WTC11 (cell line): Measurements from ENCODE around the gene UTP14A. TPM values are rescaled to one million over a fixed set of nuclear protein-coding genes. Genes with fewer than 3 reads are reported as not detected.

Experiments used
- ATAC-seq: fragments of 200-7000 bp; cut with Tn5 transposase; 2 replicates; pipeline ENCODE4 v1.10.0; 2021; ENCODE audit warnings: mild to moderate bottlenecking, moderate library complexity
- CTCF ChIA-PET: fragments of 300-600 bp; sonication (Branson Sonifier 250); formaldehyde crosslinking; loops from one replicate; lab custom pipeline; 2021; ENCODE audit warnings: antibody characterized with exemption; lab: Charles Lee
- POLR2A ChIA-PET: fragments of 350-600 bp; sonication (Branson Sonifier 250); formaldehyde crosslinking; loops from one replicate; lab custom pipeline; 2021; ENCODE audit warnings: antibody characterized with exemption; lab: Charles Lee
- DNase-seq: peaks from one replicate; pipeline ENCODE4 v3.0.0; 2021; ENCODE audit warnings: low spot score
- H3K27ac Mint-ChIP-seq: 2 replicates; pipeline ENCODE4 v1.8.0; 2021; ENCODE audit warnings: mixed read lengths
- H3K27me3 Mint-ChIP-seq: 2 replicates; pipeline ENCODE4 v1.8.0; 2021; ENCODE audit warnings: low read depth, mild to moderate bottlenecking, moderate library complexity, mixed read lengths
- H3K36me3 Mint-ChIP-seq: 2 replicates; pipeline ENCODE4 v1.8.0; 2021; ENCODE audit warnings: mixed read lengths
- H3K4me1 Mint-ChIP-seq: 2 replicates; pipeline ENCODE4 v1.8.0; 2022; ENCODE audit warnings: mixed read lengths
- H3K4me3 Mint-ChIP-seq: 2 replicates; pipeline ENCODE4 v1.8.0; 2021; ENCODE audit warnings: mild to moderate bottlenecking, moderate library complexity, mixed read lengths
- H3K9me3 Mint-ChIP-seq: 2 replicates; pipeline ENCODE4 v1.8.0; 2021; ENCODE audit warnings: mixed read lengths
- ATF1 ChIP-seq: sonication (generic); formaldehyde crosslinking; IDR thresholded peaks from 2 replicates; pipeline ENCODE4 v1.8.1; 2023; ENCODE audit warnings: mild to moderate bottlenecking, moderate library complexity, missing genetic modification reagents
- CREB1 ChIP-seq: sonication (generic); formaldehyde crosslinking; IDR thresholded peaks from 2 replicates; pipeline ENCODE4 v1.8.0; 2023; ENCODE audit warnings: mild to moderate bottlenecking, missing genetic modification reagents
- CREM ChIP-seq: sonication (generic); formaldehyde crosslinking; IDR thresholded peaks from 2 replicates; pipeline ENCODE4 v1.8.1; 2022; ENCODE audit warnings: mild to moderate bottlenecking, missing genetic modification reagents, moderate library complexity
- GABPB1 ChIP-seq: sonication (generic); formaldehyde crosslinking; IDR thresholded peaks from 2 replicates; pipeline ENCODE4 v1.8.1; 2023; ENCODE audit warnings: mild to moderate bottlenecking, missing genetic modification reagents
- GRHL2 ChIP-seq: fragments of 250-450 bp; sonication (Bioruptor Pico); IDR thresholded peaks from 2 replicates; pipeline ENCODE4 v1.8.0; 2022; ENCODE audit warnings: mild to moderate bottlenecking, moderate library complexity; ENCODE audit not compliant: insufficient replicate concordance, severe bottlenecking
- HMGA2 ChIP-seq: fragments of 250-450 bp; sonication (Bioruptor Pico); IDR thresholded peaks from 2 replicates; pipeline ENCODE4 v1.4.0; 2021; ENCODE audit warnings: mild to moderate bottlenecking, moderate library complexity
- IRF2 ChIP-seq: sonication (generic); formaldehyde crosslinking; IDR thresholded peaks from 2 replicates; pipeline ENCODE4 v1.8.0; 2022; ENCODE audit warnings: low read depth, missing genetic modification reagents, borderline replicate concordance
- JUN ChIP-seq: sonication (generic); formaldehyde crosslinking; IDR thresholded peaks from 2 replicates; pipeline ENCODE4 v1.8.0; 2023; ENCODE audit warnings: mild to moderate bottlenecking, missing genetic modification reagents
- KAT7 ChIP-seq: sonication (generic); formaldehyde crosslinking; IDR thresholded peaks from 2 replicates; pipeline ENCODE4 v1.8.1; 2023; ENCODE audit warnings: missing genetic modification reagents, mild to moderate bottlenecking, borderline replicate concordance
- NFATC4 ChIP-seq: fragments of 250-450 bp; sonication (Bioruptor Pico); IDR thresholded peaks from 2 replicates; pipeline ENCODE4 v1.9.0; 2021; ENCODE audit warnings: mild to moderate bottlenecking
- NFE2L1 ChIP-seq: sonication (generic); formaldehyde crosslinking; IDR thresholded peaks from 2 replicates; pipeline ENCODE4 v1.8.1; 2023; ENCODE audit warnings: missing genetic modification reagents
- NR1H2 ChIP-seq: sonication (generic); formaldehyde crosslinking; IDR thresholded peaks from 2 replicates; pipeline ENCODE4 v1.9.0; 2021; ENCODE audit warnings: mild to moderate bottlenecking, moderate library complexity, missing genetic modification reagents
- RORB ChIP-seq: fragments of 250-450 bp; sonication (Bioruptor Pico); IDR thresholded peaks from 2 replicates; pipeline ENCODE4 v1.9.0; 2021; ENCODE audit warnings: mild to moderate bottlenecking
- SP1 ChIP-seq: sonication (generic); formaldehyde crosslinking; conservative IDR thresholded peaks from 2 replicates; pipeline ENCODE4 v1.8.1; 2022; ENCODE audit warnings: missing genetic modification reagents
- TEAD1 ChIP-seq: sonication (generic); formaldehyde crosslinking; IDR thresholded peaks from 2 replicates; pipeline ENCODE4 v1.8.0; 2022; ENCODE audit warnings: mild to moderate bottlenecking, missing genetic modification reagents
- TP53 ChIP-seq: sonication (generic); formaldehyde crosslinking; IDR thresholded peaks from 2 replicates; pipeline ENCODE4 v1.8.1; 2023; ENCODE audit warnings: mild to moderate bottlenecking, missing genetic modification reagents
- ZNF121 ChIP-seq: sonication (generic); formaldehyde crosslinking; IDR thresholded peaks from 2 replicates; pipeline ENCODE4 v1.8.0; 2023; ENCODE audit warnings: missing genetic modification reagents
- ZNF263 ChIP-seq: sonication (generic); formaldehyde crosslinking; IDR thresholded peaks from 2 replicates; pipeline ENCODE4 v1.8.1; 2022; ENCODE audit warnings: low read depth, mild to moderate bottlenecking, moderate library complexity, missing genetic modification reagents
- ZNF416 ChIP-seq: fragments of 250-450 bp; sonication (Bioruptor Pico); IDR thresholded peaks from 2 replicates; pipeline ENCODE4 v1.9.0; 2021; ENCODE audit warnings: mild to moderate bottlenecking, inconsistent platforms
- total RNA-seq: library from RNA; stranded (reverse); gene quantifications from 3 replicates; pipeline ENCODE4 v1.2.3, GENCODE V29; 2021
- TF ChIP-seq, protein P1 (sequence below): sonication (generic); formaldehyde crosslinking; IDR thresholded peaks from 2 replicates; pipeline ENCODE4 v1.8.0; 2022; ENCODE audit warnings: mild to moderate bottlenecking, missing genetic modification reagents
- TF ChIP-seq, protein P2 (sequence below): sonication (generic); formaldehyde crosslinking; IDR thresholded peaks from 2 replicates; pipeline ENCODE4 v1.8.1; 2023; ENCODE audit warnings: mild to moderate bottlenecking, moderate library complexity, missing genetic modification reagents
- TF ChIP-seq, protein P3 (sequence below): fragments of 250-450 bp; sonication (Bioruptor Pico); conservative IDR thresholded peaks from 2 replicates; pipeline ENCODE4 v1.9.0; 2021; ENCODE audit warnings: mild to moderate bottlenecking
- TF ChIP-seq, protein P4 (sequence below): sonication (generic); formaldehyde crosslinking; IDR thresholded peaks from 2 replicates; pipeline ENCODE4 v1.8.1; 2022; ENCODE audit warnings: low read depth, mild to moderate bottlenecking, moderate library complexity, missing genetic modification reagents, borderline replicate concordance

Gene UTP14A
- total RNA-seq, 1 experiment from 2014 or later: 17.4 TPM

DNA sequence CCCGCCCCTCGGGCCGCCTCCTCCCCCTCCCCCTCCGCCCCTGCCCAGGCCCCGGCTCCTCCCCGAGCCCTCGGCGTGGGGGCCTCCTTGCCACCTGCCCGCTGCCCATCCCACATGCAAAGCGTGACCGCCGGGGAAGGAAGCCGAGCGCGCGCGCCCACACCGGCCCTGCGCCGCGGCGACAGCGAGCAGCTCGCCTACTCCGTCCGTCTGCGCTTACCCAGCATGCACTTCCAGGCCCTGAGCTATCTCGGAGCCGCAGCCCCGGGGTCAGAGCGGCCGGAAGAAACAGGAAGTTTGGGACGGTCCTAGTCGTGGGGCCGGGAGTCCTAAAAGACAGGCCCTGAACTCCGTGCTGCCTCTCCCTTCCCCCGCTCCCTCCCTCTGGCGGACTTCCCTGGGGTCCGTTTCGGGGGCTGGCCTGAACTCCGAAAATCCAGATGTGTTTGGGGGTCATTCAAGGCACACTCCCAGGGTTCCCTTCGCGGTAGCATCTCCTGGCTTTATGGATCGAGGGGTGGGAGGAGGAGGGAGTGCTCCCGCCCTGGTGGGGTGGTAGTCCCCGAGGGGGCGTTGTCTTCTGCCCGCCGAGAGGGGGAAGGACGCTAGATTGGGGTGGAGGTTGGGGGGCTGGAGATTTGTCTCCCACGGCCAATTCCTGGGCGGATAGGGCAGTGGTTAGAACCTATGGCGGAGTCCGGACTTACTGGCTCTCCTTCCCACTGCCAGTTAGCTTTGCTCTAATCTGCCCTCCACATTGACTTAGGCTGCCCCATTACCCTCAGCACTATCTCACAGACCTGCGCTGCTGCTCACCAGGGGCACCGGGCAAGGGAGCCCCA is 51.5 kb downstream of the UTP14A start (continued):
- TF ChIP-seq ZNF121 (0 out of 2 replicates have a peak, but pooled peaks have one; percentile 10), ZNF416 (CRISPR knock-in tag) (no peak), HMGA2 (CRISPR knock-in tag) (no peak), GABPB1 (CRISPR knock-in tag) (no peak), TEAD1 (peak; percentile 14), KAT7 (peak; percentile 55; the same call in 1 of the 2 replicates), IRF2 (no peak), ZNF263 (CRISPR knock-in tag) (peak; percentile 79)
- TF ChIP-seq, protein P1, sequence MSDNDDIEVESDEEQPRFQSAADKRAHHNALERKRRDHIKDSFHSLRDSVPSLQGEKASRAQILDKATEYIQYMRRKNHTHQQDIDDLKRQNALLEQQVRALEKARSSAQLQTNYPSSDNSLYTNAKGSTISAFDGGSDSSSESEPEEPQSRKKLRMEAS (CRISPR knock-in tag): peak; percentile 47; the same call in 1 of the 2 replicates
- TF ChIP-seq, protein P2, sequence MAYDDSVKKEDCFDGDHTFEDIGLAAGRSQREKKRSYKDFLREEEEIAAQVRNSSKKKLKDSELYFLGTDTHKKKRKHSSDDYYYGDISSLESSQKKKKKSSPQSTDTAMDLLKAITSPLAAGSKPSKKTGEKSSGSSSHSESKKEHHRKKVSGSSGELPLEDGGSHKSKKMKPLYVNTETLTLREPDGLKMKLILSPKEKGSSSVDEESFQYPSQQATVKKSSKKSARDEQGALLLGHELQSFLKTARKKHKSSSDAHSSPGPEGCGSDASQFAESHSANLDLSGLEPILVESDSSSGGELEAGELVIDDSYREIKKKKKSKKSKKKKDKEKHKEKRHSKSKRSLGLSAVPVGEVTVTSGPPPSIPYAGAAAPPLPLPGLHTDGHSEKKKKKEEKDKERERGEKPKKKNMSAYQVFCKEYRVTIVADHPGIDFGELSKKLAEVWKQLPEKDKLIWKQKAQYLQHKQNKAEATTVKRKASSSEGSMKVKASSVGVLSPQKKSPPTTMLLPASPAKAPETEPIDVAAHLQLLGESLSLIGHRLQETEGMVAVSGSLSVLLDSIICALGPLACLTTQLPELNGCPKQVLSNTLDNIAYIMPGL (CRISPR knock-in tag): peak; percentile 31; the same call in 1 of the 2 replicates

DNA sequence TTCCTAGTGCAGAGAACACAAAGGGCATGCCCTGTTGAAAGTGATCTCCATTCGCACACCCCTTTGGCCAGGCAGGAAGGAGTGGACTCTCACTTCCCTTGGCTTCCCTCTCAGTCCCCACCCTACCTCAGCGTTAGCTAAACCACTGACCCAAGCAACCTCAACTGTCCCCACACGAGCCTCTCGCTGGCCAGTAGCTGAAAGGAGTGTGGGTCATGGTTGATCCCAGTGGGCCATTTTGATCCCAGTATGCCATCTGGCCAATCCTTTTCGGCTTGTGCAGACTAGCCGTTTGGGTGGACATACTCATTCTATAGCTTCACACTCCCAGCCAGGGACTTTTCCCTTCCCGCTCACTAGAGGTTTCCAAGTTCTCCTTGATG is 52.1 kb downstream of the UTP14A start:
- Mint-ChIP-seq H3K4me3 (peak overlapping the region; percentile 66), H3K4me1 (peaks cover 42% of the 10 kb centered on the region), H3K9me3 (no peaks in the 10 kb centered on the region), H3K27ac (no peak overlapping the region), H3K27me3 (peaks cover 95% of the 10 kb centered on the region), H3K36me3 (no peaks in the 10 kb centered on the region)
- ChIA-PET CTCF (interaction anchor here (1.5 to 3.2 kb wide), 4 partner anchors 21 to 103 kb away, joined by 5 to 11 read pairs (median 7); no protein-coding TSS in a partner anchor), POLR2A (interaction anchor here (1.7 kb wide), 1 partner anchor 27 kb away, joined by 5 read pairs; no protein-coding TSS in a partner anchor)
- TF ChIP-seq TP53 (CRISPR knock-in tag) (no peak), CREM (CRISPR knock-in tag) (no peak), NFATC4 (CRISPR knock-in tag) (no peak)
- DNase-seq: no peak
- no peak for ATAC-seq

DNA sequence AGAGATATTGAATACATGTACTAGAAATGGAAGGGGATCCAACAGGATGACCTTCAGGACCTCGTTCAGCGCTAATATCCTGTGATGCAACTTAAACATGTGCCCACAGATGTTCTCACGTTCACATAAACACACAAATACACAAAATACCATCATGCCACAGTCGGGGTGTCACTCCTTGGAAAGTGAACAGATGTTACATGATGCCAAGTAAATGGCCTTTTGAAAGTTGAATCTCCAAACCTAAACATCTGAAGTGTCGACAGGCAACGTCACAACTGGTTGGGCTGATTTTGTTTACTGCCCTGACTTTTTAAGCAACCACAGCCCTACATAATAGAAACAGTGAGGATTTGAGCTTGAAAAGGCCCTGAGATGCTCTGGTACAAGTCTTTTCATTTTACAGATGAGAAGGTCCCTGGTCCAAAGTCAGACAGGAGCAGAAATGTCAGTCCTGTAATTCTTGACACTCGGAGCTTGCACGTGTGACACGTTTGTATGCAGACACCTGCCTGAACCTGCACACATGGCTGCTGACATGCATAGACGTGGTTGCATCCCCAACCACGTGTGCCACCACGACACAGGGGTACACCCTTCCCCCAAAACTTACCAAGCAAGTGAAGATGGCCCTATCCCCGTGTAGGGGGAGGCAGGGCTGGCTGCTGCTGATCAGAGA is 53.0 kb downstream of the UTP14A start:
- no peak for DNase-seq
- peaks cover 92% of the 10 kb centered on the region for H3K27me3 Mint-ChIP-seq
- no peak for ATAC-seq
- H3K9me3 Mint-ChIP-seq: no peaks in the 10 kb centered on the region
- POLR2A ChIA-PET: no interaction called here
- H3K4me1 Mint-ChIP-seq: peaks cover 35% of the 10 kb centered on the region
- no peaks in the 10 kb centered on the region for H3K36me3 Mint-ChIP-seq
- no peak overlapping the region for H3K4me3 Mint-ChIP-seq
- no peak for TF ChIP-seq SP1 (CRISPR knock-in tag)
- no peak for TF ChIP-seq CREM (CRISPR knock-in tag)
- TF ChIP-seq, protein P3, sequence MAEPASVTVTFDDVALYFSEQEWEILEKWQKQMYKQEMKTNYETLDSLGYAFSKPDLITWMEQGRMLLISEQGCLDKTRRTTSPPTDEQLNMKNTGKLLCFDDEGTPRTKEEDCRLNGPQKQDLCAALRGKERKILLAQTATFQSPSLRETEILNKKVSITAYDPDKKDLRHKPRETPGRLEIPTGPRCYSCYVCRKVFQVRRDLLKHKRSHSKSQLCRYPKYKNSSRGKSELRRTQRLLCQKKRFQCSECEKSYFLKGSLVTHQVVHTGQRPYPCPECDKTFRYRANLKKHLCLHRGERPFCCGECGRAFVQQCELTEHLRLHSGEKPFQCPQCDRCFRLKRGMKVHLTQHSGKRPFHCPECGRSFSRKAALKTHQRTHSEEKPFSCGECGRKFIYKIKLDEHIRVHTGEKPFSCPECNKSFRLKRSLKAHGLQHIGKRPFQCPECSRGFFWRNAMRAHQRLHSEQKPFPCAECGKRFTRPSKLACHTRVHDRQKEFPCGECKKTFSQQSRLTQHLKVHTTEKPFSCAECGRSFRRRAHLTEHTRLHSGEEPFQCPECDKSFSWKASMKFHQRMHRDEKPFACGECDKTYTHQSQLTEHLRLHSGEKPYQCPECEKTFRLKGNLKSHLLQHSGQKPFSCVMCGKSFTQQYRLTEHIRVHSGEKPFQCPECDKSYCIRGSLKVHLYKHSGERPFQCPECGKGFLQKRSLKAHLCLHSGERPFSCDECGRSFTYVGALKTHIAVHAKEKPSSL (CRISPR knock-in tag): no peak
- no peak for TF ChIP-seq ZNF263 (CRISPR knock-in tag)
- TF ChIP-seq NR1H2 (CRISPR knock-in tag): no peak
- TF ChIP-seq NFE2L1 (CRISPR knock-in tag): no peak
- TF ChIP-seq ATF1 (CRISPR knock-in tag): no peak
- no peak for TF ChIP-seq JUN (CRISPR knock-in tag)
- TF ChIP-seq RORB (CRISPR knock-in tag): no peak
- no peak for TF ChIP-seq GRHL2 (CRISPR knock-in tag)
- no peak for TF ChIP-seq CREB1 (CRISPR knock-in tag)
- TF ChIP-seq, protein P4, sequence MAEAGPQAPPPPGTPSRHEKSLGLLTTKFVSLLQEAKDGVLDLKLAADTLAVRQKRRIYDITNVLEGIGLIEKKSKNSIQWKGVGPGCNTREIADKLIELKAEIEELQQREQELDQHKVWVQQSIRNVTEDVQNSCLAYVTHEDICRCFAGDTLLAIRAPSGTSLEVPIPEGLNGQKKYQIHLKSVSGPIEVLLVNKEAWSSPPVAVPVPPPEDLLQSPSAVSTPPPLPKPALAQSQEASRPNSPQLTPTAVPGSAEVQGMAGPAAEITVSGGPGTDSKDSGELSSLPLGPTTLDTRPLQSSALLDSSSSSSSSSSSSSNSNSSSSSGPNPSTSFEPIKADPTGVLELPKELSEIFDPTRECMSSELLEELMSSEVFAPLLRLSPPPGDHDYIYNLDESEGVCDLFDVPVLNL (CRISPR knock-in tag): no peak
- CTCF ChIA-PET: interaction anchor here (2.3 to 3.2 kb wide), 2 partner anchors 66 to 102 kb away, joined by 5 to 16 read pairs; no protein-coding TSS in a partner anchor
- no peak overlapping the region for H3K27ac Mint-ChIP-seq
